PFSK-1 (cell line): Measurements from ENCODE around the gene TPT1.

Source experiments
- POLR2AphosphoS5 ChIP-seq: IDR thresholded peaks from 2 replicates; pipeline ENCODE4 v1.6.1; 2012; ENCODE audit warnings: low read depth, mild to moderate bottlenecking, control low read depth, low read length, moderate library complexity
- SIN3A ChIP-seq: IDR thresholded peaks from 2 replicates; pipeline ENCODE4 v1.6.1; 2012; ENCODE audit warnings: mild to moderate bottlenecking, low read length, moderate library complexity, borderline replicate concordance; ENCODE audit not compliant: insufficient read depth
- TAF1 ChIP-seq: IDR thresholded peaks from 2 replicates; pipeline ENCODE4 v1.6.1; 2012; ENCODE audit warnings: low read length, control low read depth, borderline replicate concordance; ENCODE audit not compliant: insufficient read depth
- TF ChIP-seq, protein P1 (sequence below), 2 experiments: IDR thresholded peaks; 2 replicates each; pipeline versions ENCODE4 v1.6.1 to v1.8.0; 2011 to 2012; ENCODE audit warnings: low read depth in 2 of 2, low read length in 2 of 2, control low read depth in 1 of 2, inconsistent platforms in 1 of 2, mild to moderate bottlenecking in 1 of 2, moderate library complexity in 1 of 2; ENCODE audit not compliant: insufficient read depth in 1 of 2

GRCh38 chr13:45310341-45311131 lies 30.4 kb downstream of the TPT1 start:
- TF ChIP-seq, protein P1, sequence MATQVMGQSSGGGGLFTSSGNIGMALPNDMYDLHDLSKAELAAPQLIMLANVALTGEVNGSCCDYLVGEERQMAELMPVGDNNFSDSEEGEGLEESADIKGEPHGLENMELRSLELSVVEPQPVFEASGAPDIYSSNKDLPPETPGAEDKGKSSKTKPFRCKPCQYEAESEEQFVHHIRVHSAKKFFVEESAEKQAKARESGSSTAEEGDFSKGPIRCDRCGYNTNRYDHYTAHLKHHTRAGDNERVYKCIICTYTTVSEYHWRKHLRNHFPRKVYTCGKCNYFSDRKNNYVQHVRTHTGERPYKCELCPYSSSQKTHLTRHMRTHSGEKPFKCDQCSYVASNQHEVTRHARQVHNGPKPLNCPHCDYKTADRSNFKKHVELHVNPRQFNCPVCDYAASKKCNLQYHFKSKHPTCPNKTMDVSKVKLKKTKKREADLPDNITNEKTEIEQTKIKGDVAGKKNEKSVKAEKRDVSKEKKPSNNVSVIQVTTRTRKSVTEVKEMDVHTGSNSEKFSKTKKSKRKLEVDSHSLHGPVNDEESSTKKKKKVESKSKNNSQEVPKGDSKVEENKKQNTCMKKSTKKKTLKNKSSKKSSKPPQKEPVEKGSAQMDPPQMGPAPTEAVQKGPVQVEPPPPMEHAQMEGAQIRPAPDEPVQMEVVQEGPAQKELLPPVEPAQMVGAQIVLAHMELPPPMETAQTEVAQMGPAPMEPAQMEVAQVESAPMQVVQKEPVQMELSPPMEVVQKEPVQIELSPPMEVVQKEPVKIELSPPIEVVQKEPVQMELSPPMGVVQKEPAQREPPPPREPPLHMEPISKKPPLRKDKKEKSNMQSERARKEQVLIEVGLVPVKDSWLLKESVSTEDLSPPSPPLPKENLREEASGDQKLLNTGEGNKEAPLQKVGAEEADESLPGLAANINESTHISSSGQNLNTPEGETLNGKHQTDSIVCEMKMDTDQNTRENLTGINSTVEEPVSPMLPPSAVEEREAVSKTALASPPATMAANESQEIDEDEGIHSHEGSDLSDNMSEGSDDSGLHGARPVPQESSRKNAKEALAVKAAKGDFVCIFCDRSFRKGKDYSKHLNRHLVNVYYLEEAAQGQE (IDR thresholded peaks at IDR 0.05; ENCODE audit: insufficient read depth in 1 of 2, low read depth in 2 of 2, low read length in 2 of 2), result no peak
- no peak for TF ChIP-seq SIN3A
- no peak for TF ChIP-seq TAF1
- TF ChIP-seq POLR2AphosphoS5, result no peak
